Gastrocnemius medialis (tissue), 4 donors: ENCODE measurements around the gene GPATCH2.

Experiments
- CTCF ChIP-seq, 5 experiments: fragments of 450-650 bp in 3 of 5; fragments of 200-600 bp in 2 of 5; sonication (generic) in 2 of 5; IDR thresholded peaks in 4 of 5; conservative IDR thresholded peaks in 1 of 5; 1 replicate in 4 of 5; 2 replicates in 1 of 5; pipeline ENCODE4 v1.5.1; 2016 to 2019; ENCODE audit warnings: antibody characterized with exemption in 5 of 5, mild to moderate bottlenecking in 3 of 5, moderate library complexity in 3 of 5
- POLR2A ChIP-seq, 2 donors: fragments of 450-650 bp; IDR thresholded peaks; one replicate each; pipeline ENCODE4 v1.6.1; 2017; ENCODE audit warnings: antibody characterized with exemption in 2 of 2, mild to moderate bottlenecking in 2 of 2, moderate library complexity in 2 of 2

GRCh38 chr1:217614200-217614712, 16.6 kb downstream of the GPATCH2 start:
- no peak for TF ChIP-seq CTCF (IDR thresholded peaks at IDR 0.05 in 4 of 5, conservative IDR thresholded peaks at IDR 0.05 in 1 of 5)
- TF ChIP-seq POLR2A (IDR thresholded peaks at IDR 0.05): no peak
